Stimulated activated CD8-positive, alpha-beta memory T cell treated with anti-CD3 and anti-CD28 coated beads, Interleukin-7, amount 100 ng/mL, for 4 hours (primary cell): ENCODE results near the gene CGB1.

Experiments
- DNase-seq, 2 donors: peaks; one replicate each; pipeline ENCODE4 v3.0.0-alpha.2; 2020; ENCODE audit warnings: low read depth in 2 of 2

The CGB1 gene

DNA sequence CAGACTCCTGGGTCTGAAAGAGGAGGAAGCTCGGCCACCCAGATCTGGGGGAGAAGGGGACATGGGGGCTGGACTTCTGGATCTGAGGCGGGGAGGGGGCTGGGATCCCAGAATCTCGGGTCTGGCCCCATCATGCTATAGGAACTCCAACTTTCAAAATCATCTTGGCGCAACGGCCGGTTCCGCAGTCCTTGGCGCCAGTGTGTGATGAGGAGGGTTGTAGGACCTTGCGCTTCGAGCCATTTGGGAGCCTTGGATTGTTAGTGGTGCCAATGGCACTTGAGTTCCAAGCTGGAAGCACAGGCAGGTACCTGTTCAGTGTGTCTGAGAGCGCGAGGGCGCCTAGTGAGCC, 42.7 kb downstream of the CGB1 start:
- DNase-seq = no peak

DNA sequence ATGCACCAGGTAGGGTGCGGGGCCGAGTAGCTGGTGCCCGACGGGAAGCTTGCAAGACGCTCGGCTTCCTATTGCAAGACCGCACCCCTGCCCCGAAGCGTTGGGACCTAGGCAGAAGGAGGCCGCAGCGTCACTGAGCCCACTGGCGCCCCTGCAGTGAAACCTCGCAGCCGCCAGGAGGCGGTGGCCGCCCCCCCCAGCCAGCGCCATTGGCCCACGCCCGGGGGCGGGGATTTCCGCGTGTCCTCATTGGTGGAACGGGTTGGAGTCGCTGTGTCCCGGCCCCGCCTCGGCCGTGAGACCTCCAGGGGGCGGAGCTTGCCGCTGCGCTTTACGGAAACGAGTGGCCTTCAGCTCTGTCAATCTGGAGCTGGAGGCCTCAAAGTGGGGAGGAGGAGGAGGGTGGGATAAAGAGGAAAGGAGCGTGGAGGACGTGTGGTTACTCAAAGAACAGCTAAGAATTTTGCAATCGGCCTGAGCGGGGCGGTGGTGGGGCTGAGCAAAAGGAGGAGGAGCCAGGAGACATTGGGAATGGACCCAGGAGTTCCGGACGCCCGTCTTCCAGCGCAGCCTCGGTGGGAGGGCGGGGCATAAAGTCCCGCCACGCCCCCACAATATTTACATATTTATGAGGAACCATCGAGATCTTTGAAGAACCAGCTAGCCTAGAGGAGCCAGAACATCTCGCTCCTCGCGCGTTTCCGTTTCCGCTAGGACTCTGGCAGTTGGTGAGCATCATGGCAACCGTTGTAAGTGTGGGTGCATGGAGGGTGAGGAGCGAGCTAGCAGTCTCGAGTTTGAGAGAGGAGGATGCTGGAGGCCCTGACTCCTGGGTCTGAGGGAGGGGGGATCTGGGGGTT, 43.3 kb downstream of the CGB1 start, which contains the start of the genes GYS1 and RUVBL2:
Gene GYS1 (minus strand): TSS at position 135 of the 860 bp plus-strand sequence. CDS start 197 bp downstream, outside the sequence.
Gene RUVBL2 (plus strand): TSS at position 713 of the 860 bp plus-strand sequence. CDS start 25 bp downstream, at position 738.
- DNase-seq = peak; percentile 98 to 99

DNA sequence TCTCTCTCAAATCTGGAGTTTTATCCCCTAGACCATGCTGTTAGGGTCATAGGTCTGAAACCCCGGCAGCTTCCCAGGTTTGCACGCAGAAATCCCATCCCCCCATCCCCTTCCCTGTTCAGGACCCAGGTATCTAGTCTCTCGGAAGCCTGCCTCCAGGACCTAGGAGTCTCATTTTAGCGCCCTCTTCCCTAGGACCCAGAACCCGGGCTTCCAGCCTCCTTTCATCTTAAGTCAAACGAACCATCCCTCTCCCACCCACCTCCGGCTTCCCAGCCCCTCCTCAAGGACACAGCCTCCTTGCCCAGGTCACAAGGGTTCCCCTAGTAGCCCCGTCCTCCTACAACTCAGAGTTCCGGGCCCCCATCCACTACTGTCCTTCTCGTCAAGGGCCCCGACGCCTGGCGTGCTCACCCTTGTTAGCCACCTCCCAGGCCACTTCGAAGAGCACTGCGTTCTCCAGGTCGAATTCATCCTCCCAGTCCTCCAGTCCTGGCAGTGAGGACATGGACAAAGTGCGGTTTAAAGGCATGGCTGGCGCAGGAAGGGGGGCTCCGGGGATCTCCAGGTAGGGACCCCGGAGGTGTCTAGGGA, 44.0 kb downstream of the CGB1 start:
- no peak for DNase-seq

DNA sequence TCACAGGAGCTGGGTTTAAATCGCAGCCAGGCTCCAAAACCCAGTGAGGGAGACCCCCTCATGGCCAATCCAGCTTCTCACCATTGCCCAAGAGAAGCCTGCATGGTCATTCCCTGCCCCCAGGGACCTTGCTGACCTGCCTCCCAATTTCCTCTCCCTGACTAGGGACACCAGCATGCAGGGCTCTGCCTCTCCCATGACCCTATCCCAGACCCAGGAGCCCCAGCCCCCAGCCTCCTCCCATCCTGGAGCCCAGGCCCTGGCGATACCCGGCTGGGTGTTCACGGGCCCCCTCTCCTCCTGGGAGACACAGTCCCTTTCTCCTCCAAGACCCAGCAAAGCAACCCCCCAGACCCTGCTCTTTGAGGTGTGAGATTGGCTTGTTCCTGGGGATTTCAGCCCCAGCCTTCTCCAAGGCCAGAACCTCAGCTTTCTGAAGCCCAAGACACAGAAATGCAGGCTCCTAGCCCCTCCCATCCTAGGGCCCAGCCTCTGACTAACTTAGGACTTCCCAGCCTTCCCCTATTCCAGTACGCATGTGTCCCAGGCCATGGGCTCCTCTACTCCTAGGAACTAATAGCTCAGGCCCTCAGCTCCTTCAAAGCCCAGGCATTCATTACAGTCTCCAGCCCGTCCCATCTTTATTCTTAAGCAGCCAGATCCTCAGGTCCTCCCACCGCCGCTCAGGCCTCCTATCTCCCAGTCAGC, 44.7 kb downstream of the CGB1 start:
- DNase-seq = no peak

DNA sequence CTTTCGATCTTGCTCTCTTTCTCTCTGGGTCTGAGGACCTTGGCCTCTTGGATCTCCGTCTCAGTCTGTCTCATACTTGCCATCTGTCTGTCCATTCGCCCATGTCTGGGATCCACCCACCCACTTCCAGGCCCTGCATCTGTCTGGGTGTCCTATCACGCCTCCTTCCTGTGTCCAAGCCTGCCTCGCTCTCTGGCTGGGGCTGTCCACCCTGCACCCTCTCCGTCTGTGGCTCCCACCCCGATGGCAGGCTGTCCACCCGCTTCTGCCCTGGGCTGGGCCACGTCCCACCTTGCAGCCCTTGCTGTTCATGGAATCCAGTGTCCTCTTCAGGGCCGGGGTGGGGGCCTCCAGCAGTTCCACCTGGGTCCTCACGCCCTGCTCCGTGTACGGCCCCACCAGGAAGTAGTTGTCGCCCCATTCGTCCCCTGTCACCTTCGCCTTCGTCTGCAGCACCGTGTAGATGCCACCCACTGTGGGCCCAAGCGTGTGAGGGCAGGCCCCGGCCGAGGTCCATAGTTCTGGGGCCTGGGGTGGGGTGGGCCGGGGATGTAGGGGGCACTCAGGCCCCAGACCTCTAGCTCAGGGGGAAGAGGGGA, 45.6 kb downstream of the CGB1 start:
- DNase-seq = no peak

DNA sequence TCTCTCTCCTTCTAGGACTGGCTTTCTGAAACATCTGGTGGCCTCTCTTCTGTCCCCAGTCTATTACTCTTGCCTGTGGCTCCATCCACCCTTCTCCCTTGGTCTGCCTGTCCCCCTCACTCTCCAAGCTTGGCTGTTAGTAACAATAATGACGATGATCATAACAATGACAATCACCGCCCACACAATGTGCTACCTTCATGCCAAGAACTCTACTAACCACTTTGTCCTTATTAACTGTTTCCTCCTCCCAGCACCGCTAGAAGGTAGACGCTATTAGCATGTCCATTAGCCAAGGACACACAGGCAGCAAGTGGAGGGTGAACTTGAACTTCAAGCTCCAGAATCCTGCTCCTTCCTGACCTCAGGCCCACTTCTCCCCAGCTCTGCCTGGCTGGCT, 46.3 kb downstream of the CGB1 start:
- no peak for DNase-seq

DNA sequence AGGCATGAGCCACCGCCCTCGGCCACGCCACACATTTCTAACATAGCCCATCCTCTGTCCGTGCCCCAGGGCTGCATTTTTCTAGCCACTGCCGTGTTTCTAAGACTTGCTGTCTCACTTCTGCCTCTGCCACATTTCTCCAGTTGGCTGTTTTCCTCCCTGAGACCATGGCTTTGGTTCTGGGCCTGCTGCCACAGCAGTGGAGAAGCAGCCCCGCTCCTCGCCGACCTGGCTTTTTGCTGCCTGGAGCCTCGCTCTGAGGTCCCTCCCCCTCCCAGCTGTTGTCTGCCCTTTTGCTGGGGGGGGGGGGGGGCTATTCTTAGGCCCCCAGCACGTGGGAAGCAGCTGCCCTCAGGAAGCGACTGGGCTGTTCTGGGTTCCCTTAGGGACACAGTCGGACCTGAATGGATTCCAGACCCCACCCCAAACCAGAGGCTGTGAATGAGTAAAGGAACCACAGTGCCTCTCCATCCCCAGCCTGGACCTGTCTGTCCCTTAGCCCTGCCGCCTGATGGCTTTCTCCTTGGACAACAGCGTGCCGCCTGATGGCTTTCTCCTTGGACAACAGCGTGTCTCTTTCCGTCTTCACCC, 46.9 kb downstream of the CGB1 start:
- no peak for DNase-seq

- no peak for DNase-seq
These were observed 47.8 kb downstream of the CGB1 start for GRCh38 chr19:48988860-48989259.

- DNase-seq = no peak
These were observed 48.4 kb downstream of the CGB1 start for GRCh38 chr19:48988286-48988685.

DNA sequence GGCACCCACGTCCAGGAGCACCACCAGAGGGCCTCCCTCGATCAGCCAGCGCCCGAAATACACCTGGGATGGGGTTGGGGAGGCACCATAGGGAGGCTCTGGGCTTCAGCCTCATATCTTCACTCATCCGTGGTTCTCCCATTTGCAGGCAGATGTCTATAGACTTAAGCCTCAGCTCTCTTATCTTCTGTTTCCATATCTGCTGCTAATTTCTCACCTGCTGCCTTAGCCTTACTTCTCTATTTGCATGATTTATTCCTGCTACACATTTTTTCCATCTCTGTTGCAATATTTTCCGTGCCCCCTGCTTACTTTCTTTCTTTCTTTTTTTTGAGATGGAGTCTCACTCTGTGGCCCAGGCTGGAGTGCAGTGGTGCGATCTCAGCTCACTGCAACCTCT, 49.4 kb downstream of the CGB1 start:
- no peak for DNase-seq

DNA sequence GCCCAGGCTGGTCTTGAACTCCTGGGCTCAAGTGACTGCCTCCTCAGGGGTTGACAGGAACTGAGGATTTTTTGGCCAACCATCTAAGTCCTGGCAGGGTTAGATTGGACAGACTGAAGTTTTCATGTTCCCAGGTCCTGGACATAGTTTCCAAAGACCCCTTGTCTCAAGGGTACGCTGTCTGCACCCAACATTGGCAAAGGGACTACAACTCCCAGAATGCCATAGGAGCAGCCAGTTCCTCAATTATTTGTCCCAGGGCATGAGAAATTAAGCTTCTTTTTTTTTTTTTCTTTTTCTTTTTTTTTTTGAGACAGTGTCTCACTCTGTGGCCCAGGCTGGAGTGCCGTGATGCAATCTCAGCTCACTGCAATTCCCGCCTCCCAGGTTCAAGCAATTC, 50.5 kb downstream of the CGB1 start:
- no peak for DNase-seq

DNA sequence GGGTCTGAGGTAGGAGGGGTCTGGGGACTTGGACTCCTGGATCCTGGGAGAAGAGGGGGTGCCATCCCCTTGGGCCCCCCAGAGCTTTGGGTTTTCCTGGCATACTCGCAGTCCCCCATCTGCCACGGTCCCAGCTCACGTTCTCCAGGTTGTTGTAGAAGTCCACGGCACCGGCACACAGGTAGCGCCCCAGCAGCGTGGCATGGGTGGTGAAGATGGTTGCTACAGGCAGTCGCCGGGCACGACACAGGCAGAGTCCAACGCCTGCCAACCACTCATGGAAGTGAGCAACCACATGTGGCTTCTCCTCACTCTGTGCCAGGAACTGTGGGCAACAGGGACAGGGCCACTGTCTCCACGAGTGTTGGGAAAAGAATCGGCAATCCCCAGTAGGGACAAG, 51.0 kb downstream of the CGB1 start:
- no peak for DNase-seq
